ENCODE measurements around the gene PSTPIP2. TPM values are rescaled to one million over a fixed set of nuclear protein-coding genes. Genes with fewer than 3 reads are reported as not detected.
"Not testable (repeated sequence)": the region's sequence is repeated elsewhere in the genome, so short reads cannot be mapped to it uniquely, and the experiment has no call there.

Gene PSTPIP2
- total and polyA plus RNA-seq, 9 of the 15 experiments (the other 6 are each of a cell fraction or from before 2014, with no cell fraction given): 14.0 to 45.7 (median 27.1) TPM

GRCh38 chr18:46047369-46047768 lies 24.7 kb downstream of the PSTPIP2 start:
- CTCF ChIA-PET (ENCODE audit: low intra/inter-chr PET ratio); H3K27ac ChIP-seq (ENCODE audit: extremely low read depth, low read depth, low read length); in situ Hi-C loops (cut with MboI); H4K20me1 ChIP-seq (replicated peaks; ENCODE audit: control insufficient read depth, insufficient read depth, low read length); BruUV-seq (replicated peaks); POLR2A ChIA-PET; H3K36me3 ChIP-seq (ENCODE audit: control insufficient read depth, insufficient read depth, low read length); intact Hi-C loops (cut with micrococcal nuclease); H3K27me3 ChIP-seq (ENCODE audit: control insufficient read depth in 2 of 2, insufficient read depth in 2 of 2, low read length in 2 of 2); DNase-seq (ENCODE audit: extremely low read depth in 1 of 4, low spot score in 3 of 4); H3K9me3 ChIP-seq (replicated peaks; ENCODE audit: control insufficient read depth, insufficient read depth, low read depth, low read length); H3K9ac ChIP-seq (ENCODE audit: insufficient read depth in 1 of 2, low read depth in 2 of 2, low read length in 2 of 2); H3K4me3 ChIP-seq; FAIRE-seq; H2AFZ ChIP-seq (ENCODE audit: low read depth, low read length); H3K4me2 ChIP-seq (ENCODE audit: insufficient read depth, low read length); H3K9me1 ChIP-seq (ENCODE audit: control insufficient read depth, insufficient read depth, low read length); ATAC-seq: not testable (repeated sequence)
- 87% methylated on average over 10 of the region's 13 CpGs for WGBS (ENCODE audit: insufficient coverage, low coverage, missing lambda C conversion rate)
- Histone ChIP-seq H3K4me1 (replicated peaks in 1 of 2; ENCODE audit: control insufficient read depth in 2 of 2, insufficient read depth in 2 of 2, low read length in 2 of 2) (peaks cover 0 to 13% of the 10 kb centered on the region in 2 experiments; a peak in 3 of 5 replicates), H3K79me2 (ENCODE audit: control insufficient read depth, insufficient read depth, low read length) (peaks cover 38% of the 10 kb centered on the region)

GRCh38 chr18:46046688-46047087 lies 25.4 kb downstream of the PSTPIP2 start:
- Histone ChIP-seq H3K36me3 (ENCODE audit: control insufficient read depth, insufficient read depth, low read length) (no peaks in the 10 kb centered on the region), H3K9ac (ENCODE audit: insufficient read depth in 1 of 2, low read depth in 2 of 2, low read length in 2 of 2) (no peak overlapping the region), H3K9me1 (ENCODE audit: control insufficient read depth, insufficient read depth, low read length) (no peaks in the 10 kb centered on the region), H3K79me2 (ENCODE audit: control insufficient read depth, insufficient read depth, low read length) (peaks cover 38% of the 10 kb centered on the region), H2AFZ (ENCODE audit: low read depth, low read length) (no peak overlapping the region), H3K27me3 (ENCODE audit: control insufficient read depth in 2 of 2, insufficient read depth in 2 of 2, low read length in 2 of 2) (no peaks in the 10 kb centered on the region), H4K20me1 (replicated peaks; ENCODE audit: control insufficient read depth, insufficient read depth, low read length) (no peaks in the 10 kb centered on the region), H3K4me1 (replicated peaks in 1 of 2; ENCODE audit: control insufficient read depth in 2 of 2, insufficient read depth in 2 of 2, low read length in 2 of 2) (peaks cover 0 to 11% of the 10 kb centered on the region in 2 experiments; a peak in 3 of 5 replicates), H3K4me2 (ENCODE audit: insufficient read depth, low read length) (no peak overlapping the region), H3K9me3 (replicated peaks; ENCODE audit: control insufficient read depth, insufficient read depth, low read depth, low read length) (no peaks in the 10 kb centered on the region), H3K27ac (ENCODE audit: extremely low read depth, low read depth, low read length) (no peak overlapping the region), H3K4me3 (no peak overlapping the region)
- FAIRE-seq (no peak), DNase-seq (ENCODE audit: extremely low read depth in 1 of 4, low spot score in 3 of 4) (no peak), ATAC-seq (no peak)
- intact Hi-C loops (cut with micrococcal nuclease): no loop called here
- in situ Hi-C loops (cut with MboI): no loop called here
- BruUV-seq (replicated peaks): no TSS peak
- 94% methylated on average over 2 of the region's 2 CpGs for WGBS (ENCODE audit: insufficient coverage, low coverage, missing lambda C conversion rate)
- ChIA-PET CTCF (ENCODE audit: low intra/inter-chr PET ratio) (no interaction called here), POLR2A (no interaction called here)
- TF ChIP-seq NFIC (IDR thresholded peaks at IDR 0.05) (no peak), L3MBTL2 (IDR thresholded peaks at IDR 0.05) (no peak), PTTG1 (tag; IDR thresholded peaks at IDR 0.05; ENCODE audit: low read depth) (no peak), CBX2 (IDR thresholded peaks at IDR 0.05; ENCODE audit: insufficient read depth, low read length, poor library complexity, severe bottlenecking) (no peak), RNF2 (IDR thresholded peaks at IDR 0.05) (no peak), ZNF384 (IDR thresholded peaks at IDR 0.05; ENCODE audit: low read depth, low read length) (no peak), ARNT (IDR thresholded peaks at IDR 0.05) (no peak), MTF1 (CRISPR knock-in tag; IDR thresholded peaks at IDR 0.05; ENCODE audit: borderline replicate concordance) (no peak), SMARCC2 (IDR thresholded peaks at IDR 0.05; ENCODE audit: low read depth) (no peak), ZNF395 (CRISPR knock-in tag; IDR thresholded peaks at IDR 0.05) (no peak), ZNF224 (CRISPR knock-in tag; IDR thresholded peaks at IDR 0.05) (no peak), ZNF512 (tag; IDR thresholded peaks at IDR 0.05) (no peak)
